GM12865 (cell line): ENCODE measurements around the gene PAK1.

Experiments
- DNase-seq: peaks from one replicate; pipeline ENCODE4 v3.0.0; 2010; ENCODE audit warnings: low read depth
- H3K4me3 ChIP-seq: 2 replicates; pipeline ENCODE4 v1.5.1; 2011; ENCODE audit warnings: mild to moderate bottlenecking, low read depth, low read length, control low read depth
- TF ChIP-seq, protein P1 (sequence below): IDR thresholded peaks from 2 replicates; pipeline ENCODE4 v1.5.1; 2011; ENCODE audit warnings: low read length, control low read depth, low read depth, inconsistent platforms; ENCODE audit not compliant: insufficient read depth; ENCODE audit errors: missing control alignments

PAK1 gene

DNA sequence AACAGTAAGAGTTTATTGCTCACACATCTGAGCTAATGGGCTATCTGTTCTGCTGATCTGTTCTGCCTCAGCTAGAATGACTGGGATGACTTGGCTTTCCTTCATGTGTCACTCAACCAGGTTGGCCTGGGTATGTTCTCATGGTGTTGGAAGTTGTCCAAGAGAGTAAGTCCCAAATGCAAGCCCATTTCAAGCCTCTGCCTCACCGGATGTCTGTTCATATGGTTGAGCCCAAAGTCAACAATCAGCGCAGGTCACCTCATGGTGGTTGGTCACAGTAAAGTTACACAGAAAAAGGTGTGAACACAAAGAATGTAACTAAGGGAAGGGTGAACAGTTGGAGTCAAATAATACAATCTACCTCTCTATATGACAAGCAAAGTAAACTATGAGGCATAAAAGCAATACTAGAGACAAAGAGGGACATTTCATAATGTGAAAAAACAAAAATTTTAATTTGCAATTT, 174.3 kb downstream of the PAK1 start:
- no peak for DNase-seq
- TF ChIP-seq, protein P1, sequence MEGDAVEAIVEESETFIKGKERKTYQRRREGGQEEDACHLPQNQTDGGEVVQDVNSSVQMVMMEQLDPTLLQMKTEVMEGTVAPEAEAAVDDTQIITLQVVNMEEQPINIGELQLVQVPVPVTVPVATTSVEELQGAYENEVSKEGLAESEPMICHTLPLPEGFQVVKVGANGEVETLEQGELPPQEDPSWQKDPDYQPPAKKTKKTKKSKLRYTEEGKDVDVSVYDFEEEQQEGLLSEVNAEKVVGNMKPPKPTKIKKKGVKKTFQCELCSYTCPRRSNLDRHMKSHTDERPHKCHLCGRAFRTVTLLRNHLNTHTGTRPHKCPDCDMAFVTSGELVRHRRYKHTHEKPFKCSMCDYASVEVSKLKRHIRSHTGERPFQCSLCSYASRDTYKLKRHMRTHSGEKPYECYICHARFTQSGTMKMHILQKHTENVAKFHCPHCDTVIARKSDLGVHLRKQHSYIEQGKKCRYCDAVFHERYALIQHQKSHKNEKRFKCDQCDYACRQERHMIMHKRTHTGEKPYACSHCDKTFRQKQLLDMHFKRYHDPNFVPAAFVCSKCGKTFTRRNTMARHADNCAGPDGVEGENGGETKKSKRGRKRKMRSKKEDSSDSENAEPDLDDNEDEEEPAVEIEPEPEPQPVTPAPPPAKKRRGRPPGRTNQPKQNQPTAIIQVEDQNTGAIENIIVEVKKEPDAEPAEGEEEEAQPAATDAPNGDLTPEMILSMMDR: no peak

DNA sequence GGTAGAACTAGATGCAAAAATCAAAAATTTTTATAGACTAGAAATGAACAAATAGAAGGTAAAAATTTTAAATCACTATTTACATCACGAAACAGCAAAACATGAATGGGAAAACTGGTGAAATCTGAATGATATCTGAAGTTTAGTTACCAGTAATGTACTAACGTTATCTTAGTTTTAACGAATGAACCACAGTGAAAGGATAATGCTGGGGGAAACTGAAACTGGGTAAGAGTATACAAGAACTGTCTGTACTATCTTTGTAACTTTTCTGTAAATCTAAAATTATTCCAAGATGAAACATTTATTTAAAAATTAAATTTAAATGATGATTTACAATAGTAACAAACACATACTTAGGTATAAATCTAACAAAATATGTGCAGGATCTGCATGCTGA, 179.9 kb downstream of the PAK1 start:
- no peak overlapping the region for H3K4me3 ChIP-seq
- TF ChIP-seq, protein P1: no peak
- no peak for DNase-seq

More for the DNA sequence above, 174.3 kb downstream of the PAK1 start:
- H3K4me3 ChIP-seq: no peak overlapping the region

DNA sequence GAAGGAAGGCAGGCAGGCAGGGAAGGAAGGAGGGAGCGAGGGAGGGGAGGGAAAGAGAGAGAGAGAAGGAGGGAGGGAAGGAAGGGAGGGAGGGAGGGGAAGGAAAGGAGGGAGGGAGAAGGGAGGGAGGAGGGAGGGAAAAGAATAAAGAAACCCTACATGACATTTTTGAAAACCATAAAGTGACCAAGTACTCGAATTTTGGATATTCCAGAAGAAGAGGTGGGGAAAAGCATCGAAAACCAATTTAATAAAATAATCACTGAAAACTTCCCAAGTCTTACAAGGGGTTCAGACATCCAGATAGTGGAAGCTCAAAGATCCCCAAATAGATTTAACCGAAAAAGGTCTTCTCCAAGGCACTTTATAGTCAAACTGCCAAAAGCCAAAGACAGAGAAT, 184.2 kb downstream of the PAK1 start:
- H3K4me3 ChIP-seq: no peak overlapping the region
- DNase-seq: no peak
- TF ChIP-seq, protein P1: no peak

DNA sequence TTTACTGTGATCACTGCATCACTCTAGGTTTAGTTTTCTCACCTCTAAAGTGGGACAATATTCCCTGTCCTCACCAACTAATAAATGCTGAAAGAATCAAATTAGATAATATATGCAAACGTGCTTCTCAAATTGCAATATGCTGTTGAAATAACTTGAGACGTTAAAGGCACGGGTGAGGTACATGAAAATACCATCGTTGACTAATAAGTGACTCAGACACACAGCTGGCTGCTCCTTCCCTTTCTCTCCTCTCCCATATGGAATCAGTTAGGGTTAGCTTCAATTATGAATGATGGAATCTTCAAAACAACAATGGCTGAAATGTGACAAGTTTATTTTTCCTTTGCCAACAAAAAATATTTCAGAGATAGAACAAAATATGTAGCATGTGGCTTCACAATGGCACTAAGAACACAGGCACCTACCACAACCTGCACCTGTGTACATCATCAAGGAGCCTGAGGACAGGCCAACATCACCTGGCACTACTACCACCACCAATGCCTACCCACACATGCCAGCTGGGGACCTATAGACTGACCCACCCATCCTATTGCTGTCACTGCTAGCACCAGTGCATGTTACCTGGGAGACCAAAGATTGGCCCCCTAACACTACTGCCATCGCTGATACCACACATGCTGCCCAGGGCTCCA, 186.2 kb downstream of the PAK1 start:
- no peak overlapping the region for H3K4me3 ChIP-seq
- TF ChIP-seq, protein P1: no peak
- no peak for DNase-seq

DNA sequence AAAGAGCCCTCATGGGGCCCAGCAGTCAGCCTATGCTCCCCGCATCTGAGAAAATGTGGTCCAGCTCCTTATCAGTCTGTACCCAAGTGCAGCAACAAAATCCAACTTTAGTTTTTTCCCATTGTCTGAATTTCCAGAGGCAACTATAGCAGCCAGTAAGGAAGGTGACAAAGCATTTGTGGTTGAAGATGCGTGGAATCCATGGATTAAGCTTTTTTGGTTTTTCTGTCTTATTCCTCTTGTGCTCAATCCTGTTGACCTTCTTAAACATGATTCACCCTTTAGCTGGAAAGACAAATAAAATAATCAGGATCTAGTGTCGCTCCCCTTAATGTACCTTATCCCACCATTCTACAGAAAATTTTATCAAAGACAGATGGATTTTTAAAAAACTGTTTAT, 186.8 kb downstream of the PAK1 start:
- no peak overlapping the region for H3K4me3 ChIP-seq
- TF ChIP-seq, protein P1: no peak
- DNase-seq: no peak

DNA sequence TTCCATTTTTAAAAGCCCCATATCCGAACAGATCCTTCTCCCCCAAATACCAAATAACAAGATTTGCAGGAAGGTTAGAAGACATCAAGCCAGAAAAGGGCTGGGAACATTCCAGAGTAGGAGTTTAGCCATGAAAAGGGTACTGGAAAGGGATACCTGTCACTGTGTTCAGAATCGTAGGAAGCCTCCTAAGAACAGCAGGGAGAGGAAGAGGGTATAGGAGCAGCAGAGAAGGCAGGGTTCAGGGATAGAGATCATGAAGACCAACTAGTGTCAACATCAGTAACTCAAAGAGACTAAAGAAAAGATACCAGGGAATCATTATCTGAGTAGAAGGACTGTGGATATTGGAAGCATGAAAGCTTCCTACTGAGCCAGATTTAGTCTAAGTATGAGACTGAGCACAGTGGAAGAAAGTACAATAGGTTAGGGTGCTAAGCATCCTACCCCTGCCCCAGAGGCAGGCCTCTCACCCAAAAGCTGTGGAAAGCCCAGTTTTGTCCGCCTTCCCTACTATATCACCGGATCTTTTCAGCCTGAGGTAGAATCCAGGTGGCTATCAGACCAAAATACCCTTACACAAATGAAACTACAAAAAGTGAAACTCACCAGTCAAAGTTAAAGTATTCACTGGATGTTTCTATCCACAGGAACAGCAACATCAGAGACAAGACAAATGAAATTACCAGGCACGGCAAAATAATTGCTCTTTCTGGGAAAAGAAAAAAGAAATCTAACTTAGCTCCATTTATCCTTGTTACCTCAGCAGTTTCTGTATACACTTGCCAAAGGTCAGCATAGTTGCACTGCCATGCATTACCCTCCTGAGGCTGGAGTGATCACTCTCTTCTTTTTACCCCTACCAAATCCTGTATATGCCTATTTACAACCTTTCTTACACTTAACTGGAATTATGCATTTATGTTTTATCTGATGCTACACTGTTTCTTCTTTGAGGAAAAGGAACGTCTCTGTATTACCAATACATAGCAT, 189.1 kb downstream of the PAK1 start:
- no peak for DNase-seq
- TF ChIP-seq, protein P1: no peak
- H3K4me3 ChIP-seq: no peak overlapping the region
